Pericardium fibroblast (primary cell): Measurements from ENCODE around the gene PPP4R3C. TPM values are rescaled to one million over a fixed set of nuclear protein-coding genes. Genes with fewer than 3 reads are reported as not detected.

Source experiments
- total RNA-seq: library from RNA; depleted of rRNA; stranded (reverse); fragments of >200 nt; gene quantifications from 2 replicates; pipeline ENCODE4 v1.2.3, GENCODE V29; 2015

PPP4R3C gene
- not detected in 2 replicates for total RNA-seq

DNA sequence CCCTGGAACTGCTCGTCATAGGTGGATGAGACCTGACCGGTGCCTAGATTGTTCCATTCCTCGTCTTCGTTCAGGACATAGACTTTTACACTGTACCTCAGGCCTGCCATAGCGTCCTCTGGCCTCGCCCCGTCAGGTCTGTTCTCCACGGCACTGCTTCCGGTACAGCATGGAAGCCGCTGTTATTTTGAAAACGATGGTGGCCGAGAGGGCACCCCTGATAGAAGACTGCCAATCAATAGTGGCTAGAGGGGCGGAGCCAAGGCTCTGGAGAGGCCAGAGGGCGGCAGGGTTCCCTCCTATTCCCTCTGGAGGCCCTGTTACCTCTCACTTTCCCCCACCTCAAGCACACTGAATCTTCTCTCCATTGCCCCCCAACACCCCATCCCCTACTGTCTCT, at the start of gene PPP4R3C:
Gene PPP4R3C, minus strand, starts transcription at position 155 of the 400 bp plus-strand sequence. Its CDS starts 45 bp downstream, at position 110.

Other genes starting within 250 kb of the PPP4R3C start
- gene DCAF8L2, start 127.0 kb upstream of the PPP4R3C start, total RNA-seq = not detected in 2 replicates